GM04503 (cell line): ENCODE measurements around the gene FGD2.
"Not testable (repeated sequence)": the region's sequence is repeated elsewhere in the genome, so short reads cannot be mapped to it uniquely, and the experiment has no call there.

Experiments
- DNase-seq: peaks from one replicate; pipeline ENCODE4 v3.0.0-alpha.2; 2012; ENCODE audit warnings: low read depth

FGD2 gene

GRCh38 chr6:37039958-37040357 lies 34.5 kb downstream of the FGD2 start:
- no peak for DNase-seq

DNA sequence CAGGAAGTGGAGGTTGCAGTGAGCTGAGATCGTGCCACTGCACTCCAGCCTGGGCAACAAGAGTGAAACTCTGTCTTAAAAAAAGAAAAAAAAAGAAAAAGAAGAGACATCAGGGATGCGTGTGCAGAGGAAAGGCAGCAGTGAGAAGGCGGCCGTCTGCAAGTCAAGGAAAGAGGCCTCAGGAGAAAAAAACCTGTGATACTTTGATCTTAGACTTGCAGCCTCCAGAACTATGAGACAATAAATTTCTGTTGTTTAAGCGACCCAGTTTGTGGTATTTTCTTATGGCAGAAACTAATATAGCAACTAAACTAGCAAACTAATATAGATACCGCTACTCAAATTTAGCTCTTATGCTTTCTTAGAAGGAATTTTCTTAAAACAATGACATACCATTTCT lies 36.1 kb downstream of the FGD2 start:
- no peak for DNase-seq

DNA sequence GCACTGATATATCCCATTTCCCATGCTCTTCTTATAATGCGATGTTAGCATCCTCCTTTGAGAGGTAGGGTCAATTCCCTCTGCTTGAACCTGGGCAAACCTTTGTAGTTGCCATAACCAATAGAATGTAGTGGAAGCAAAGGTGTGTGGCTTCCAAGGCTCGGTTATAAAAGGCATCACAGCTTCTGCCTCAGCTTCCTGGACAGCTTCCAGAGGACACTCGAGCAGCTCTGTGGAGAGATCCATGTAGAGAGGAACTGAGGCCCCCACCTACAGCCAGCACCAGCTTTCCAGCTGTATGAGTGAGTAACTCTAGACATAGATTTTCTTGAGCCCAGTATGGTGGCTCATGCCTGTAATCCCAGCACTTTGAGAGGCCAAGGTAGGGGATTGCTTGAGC lies 36.7 kb downstream of the FGD2 start:
- DNase-seq = no peak

DNA sequence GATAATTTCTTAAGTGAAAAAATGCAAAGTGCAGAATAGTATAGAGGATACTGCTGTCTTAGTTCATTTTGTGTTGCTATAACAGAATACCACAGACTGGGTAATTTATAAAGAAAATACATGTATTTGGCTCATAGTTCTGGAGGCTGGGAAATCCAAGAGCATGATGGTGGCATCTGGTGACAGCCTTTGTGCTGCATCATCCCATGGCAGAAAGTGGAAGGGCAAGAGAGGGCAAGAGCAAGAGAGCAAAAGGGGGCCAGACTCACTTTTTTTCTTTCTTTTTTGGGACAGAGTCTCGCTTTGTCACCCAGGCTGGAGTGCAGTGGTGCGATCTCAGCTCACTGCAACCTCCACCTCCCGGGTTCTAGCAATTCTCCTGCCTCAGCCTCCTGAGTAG lies 37.6 kb downstream of the FGD2 start:
- DNase-seq = not testable (repeated sequence)

DNA sequence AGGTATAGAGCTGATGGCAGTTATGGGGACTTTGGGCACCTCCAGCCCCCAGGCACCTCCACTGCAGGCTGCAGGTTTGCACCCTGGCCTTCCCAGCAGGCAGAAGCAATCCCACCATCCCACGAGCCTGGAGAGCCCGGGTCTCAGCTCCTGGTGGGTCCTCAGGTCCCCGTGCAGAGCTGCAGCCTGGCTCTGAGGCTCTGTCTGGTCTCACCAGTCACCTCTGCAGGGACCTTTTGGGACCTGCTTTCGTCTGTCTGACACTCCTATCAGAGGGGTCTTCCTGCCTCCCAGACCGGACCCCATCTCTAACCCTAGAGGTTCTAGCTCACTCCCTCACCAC lies 41.9 kb downstream of the FGD2 start:
- no peak for DNase-seq

- DNase-seq = no peak
Observed at GRCh38 chr6:37047689-37048402, 42.4 kb downstream of the FGD2 start.

- DNase-seq = no peak
Observed at GRCh38 chr6:37048403-37048850, 43.0 kb downstream of the FGD2 start.

DNA sequence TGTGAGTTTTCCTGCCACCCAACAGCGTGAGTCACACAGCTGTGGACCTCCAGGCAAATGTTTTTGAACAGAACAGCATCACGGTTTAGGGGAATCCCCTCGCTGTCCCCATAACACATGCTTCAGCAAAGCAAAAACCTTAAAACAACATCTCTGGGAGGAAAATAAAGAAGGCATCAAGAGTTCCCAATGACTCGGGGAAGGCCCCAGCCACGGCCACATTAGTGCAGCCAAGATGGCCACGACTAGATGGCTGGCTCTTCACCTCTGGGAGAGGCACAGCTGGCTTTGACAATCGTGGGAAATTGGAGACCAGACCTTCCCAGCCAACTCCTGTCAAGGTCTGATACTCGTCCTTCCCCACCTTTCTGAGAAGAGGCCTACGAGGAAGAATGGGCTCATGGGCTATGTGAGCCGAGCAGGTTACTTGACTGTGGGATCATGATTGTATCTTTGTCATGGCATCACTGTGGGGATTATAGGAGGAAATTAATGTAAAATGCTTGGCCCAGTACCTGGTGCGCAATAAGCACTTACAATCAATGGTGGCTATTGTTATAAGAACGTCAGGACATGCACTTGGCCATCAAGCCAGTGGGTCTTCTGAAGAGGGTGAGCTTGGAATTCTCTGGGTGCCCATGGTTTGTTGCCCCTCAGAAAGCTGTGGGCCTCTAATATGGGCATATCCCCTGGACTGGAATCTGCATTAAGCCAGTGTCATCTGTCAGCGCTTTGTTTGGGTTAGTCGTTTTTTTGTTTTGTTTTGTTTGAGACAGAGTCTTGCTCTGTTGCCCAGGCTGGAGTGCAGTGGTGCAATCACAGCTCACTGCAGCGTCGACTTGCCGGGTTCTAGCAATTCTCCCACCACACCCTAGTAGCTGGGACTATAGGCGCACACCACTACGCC lies 43.6 kb downstream of the FGD2 start:
- no peak for DNase-seq

DNA sequence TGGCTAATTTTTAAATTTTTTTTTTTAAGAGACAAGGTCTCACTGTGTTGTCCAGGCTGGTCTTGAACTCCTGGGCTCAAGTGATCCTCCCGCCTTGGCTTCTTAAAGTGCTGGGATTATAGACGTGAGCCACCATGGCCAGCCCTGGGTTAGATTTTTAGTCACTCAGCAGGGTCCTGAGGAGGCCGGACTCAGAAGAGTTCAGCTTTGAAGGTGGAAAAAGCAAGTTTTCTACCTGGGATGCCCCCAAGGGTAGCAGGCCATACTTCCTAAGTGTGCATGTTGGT lies 44.2 kb downstream of the FGD2 start:
- DNase-seq = no peak

DNA sequence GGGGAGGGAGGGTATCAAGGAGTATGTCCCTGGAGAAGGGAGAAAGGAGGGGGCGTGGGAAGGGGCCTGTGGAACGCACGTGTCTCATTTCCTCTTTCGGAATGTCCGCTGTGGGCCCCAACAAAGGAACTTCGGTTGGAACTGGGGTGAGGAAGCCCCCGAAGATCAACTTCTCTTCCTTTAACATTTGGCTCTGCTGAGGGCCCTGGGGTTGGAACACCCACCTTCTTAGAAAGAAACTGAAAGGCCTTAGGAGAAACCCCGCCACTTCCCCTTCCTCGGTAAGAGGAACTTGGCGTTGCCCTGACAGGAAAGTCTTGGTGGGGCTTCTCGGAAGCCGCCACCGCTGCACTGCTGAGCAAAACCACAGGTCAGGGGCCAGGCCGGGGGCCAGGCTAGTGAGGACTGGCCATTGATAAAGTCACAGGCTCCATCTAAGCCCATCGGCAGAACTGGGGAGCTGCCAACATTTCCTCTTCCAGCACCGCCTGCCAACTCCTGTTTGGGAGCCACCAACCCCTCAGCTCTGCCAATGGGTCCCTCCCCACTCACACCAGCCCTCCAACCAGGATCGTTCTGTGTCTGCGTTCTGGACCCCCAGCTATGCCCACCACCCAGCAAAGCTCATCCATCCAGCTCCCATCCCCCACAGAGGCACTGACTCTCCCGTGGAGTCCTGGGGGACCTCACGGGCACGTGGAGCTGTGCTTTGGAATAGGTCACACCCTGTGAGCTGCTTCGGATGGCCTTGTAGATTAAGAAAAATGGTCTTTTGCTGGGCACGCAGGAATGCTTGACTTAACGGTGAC lies 44.8 kb downstream of the FGD2 start:
- DNase-seq = no peak

DNA sequence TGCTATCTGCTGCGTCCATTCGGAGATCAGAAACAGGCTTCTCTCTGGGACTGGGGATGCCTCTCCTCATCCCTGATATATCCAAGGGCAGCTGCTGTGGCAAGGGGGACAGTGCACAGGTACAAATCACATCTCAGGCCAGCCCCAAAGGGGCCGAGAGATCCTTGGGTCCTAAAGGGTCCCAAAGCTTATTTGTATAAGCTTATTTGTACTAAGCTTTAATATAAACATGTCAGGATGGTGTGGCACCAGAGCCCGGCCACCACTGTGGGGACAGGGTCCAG lies 45.3 kb downstream of the FGD2 start:
- no peak for DNase-seq

DNA sequence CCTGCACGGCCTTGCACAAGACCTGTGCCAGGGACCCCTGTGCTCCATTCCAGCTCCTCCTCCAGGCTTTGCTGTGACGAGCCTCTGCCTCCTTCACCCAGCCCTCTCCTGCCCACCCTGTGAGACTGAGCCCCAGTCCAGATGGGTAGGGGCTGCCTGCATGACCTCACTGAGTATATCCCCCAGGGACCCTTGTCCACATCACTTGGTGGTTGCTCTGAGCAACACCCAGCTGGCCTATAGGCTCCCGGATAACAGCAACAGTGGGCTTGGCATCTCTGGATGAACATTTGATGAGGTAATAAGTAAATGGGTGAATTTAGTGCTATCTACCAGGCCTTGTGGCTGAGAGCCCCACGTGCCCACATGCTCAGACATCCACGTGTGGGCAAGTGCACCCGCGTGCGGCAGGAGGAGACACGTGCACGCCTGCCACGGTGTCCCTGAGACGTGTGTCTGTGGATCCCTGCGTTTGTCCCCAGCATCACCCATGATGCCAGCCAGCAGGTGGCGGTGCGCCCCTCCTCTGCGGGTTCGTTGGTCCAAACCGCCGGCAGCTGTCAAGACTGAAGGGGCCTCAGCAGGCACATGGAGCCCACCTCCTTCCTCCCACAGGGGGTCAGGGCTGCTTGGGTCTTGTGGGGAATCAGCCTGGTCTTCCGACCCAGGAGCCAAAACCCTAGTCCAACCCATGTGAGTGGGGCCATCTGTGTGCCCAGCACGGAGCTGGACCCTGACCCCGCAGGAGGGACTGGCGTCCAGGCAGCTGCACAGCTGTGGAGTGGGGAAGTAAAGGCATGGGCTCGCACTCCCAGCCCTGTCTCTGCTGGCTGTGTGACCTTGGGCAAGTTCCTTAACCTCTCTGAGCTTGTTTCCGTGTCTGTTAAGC lies 45.9 kb downstream of the FGD2 start:
- DNase-seq = no peak

DNA sequence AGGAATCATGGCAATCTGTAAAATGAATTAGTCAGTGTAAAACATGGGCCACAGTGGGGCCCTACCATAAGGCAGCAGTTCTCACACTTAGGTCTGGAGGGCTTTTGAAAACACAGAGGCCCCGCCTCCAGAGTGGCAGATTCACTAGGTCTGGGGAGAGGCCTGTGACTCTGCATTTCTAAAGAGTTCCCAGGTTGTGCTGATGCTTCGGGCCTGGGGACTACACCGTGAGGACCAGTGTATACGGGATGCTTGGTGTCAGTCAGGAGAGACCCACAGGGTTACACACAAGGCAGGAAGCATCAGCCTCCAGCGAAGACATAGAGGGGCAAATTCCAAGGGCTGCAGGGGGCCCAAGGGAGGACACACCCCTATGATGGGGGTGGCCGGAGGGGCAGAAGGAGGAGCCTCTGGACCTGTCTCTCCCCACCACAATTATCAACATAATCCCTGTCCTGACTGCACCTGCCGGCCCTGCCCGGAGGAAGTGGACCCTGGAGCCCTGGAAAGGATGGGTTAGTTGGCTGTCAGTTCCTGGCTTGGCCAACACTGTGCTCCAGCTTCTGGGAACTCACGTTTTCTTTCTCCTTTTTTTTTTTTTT lies 46.7 kb downstream of the FGD2 start:
- no peak for DNase-seq

- DNase-seq = no peak
Observed at GRCh38 chr6:37053683-37054082, 48.2 kb downstream of the FGD2 start.

GRCh38 chr6:37054171-37054570 lies 48.7 kb downstream of the FGD2 start:
- no peak for DNase-seq

DNA sequence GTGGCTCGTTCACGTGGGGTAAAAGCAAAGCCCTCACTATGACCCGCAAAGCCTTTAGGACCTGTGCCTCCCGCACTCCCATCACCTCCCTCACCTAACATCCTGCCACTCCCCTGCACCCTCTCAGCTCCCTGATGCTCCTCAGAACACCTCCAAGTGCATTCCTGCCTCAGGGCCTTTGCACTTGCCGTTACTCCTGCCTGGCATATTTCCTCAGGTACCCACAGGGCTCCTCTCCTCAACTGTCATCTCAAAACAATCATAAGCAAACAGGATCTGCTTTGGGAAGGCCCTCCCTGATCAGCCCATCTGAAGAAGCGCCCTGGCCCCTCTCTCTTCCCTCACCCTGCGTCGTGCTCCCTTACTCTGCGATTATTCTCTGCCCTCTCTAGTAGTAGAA lies 49.1 kb downstream of the FGD2 start:
- no peak for DNase-seq

DNA sequence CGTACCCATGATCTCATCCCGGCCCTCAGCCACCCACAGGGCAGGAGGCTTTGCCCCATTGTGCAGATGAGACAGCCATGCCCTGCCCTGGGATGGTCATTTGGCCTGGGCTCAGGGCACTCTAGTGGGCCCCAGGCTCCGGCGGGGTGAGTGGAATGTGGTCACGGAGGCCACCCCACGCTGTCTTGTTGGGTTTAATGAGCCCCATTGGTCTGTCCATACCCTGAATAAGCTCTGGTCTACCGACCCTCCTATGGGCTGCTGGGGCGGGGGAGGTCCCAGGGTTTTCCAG lies 50.6 kb downstream of the FGD2 start:
- no peak for DNase-seq

DNA sequence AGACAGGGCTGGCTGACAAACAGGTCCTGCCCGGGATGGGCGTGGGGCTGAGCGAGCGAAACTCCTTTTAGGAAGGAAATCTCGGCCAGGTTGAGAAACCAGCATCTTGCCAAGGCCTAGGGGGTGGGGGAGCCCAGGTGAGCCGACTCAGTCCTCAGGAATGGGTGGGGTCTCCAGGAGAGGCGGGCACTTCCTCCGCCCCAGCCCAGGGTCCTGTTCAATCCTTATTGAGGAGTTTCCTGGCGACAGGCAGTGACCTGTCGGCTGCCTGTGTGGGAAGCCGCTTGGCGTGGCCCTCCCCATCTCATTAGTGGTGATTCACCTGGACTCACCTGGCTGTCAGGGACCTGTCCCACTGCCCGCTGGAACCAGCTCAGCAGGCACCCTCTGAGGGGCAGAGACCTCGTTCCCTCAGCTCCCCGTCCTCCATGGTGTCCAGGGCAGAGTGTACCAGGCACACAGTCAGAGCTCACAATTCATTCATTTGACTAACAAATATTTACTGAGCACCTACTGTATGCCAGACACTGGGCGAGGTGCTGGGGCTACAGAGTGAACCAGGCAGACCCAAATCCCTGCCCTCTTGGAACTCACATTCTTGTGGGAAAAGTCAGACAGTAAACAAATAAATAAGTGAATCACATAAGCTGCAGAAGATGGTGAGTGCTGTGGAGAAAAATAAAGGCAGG lies 51.1 kb downstream of the FGD2 start:
- no peak for DNase-seq

DNA sequence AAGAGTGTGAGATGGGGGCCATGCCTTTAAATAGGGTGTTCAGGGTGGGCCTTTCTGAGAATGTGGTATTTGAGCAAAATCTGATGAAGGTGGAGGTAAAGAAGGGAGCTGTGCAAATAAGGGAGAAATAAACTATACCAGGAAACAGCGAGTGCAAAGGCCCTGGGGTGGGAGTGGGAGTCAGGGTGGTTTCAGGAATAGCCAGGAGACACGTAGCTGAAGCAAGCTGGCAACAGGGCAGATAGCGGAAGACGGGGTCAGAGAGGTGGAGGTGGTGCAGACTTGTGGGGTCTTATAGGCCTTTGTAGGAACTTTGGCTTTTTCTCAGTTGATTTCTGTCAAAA lies 51.6 kb downstream of the FGD2 start:
- no peak for DNase-seq

- DNase-seq = no peak
Observed at GRCh38 chr6:37057678-37058077, 52.2 kb downstream of the FGD2 start.

GRCh38 chr6:37058084-37058586 lies 52.7 kb downstream of the FGD2 start:
- no peak for DNase-seq
